Non-pigmented ciliary epithelial cell (primary cell): Measurements from ENCODE around the gene WDR82.

Source experiments
- DNase-seq: peaks from one replicate; pipeline ENCODE4 v3.0.0-alpha.2; 2010; ENCODE audit warnings: low read depth

The WDR82 gene

DNA sequence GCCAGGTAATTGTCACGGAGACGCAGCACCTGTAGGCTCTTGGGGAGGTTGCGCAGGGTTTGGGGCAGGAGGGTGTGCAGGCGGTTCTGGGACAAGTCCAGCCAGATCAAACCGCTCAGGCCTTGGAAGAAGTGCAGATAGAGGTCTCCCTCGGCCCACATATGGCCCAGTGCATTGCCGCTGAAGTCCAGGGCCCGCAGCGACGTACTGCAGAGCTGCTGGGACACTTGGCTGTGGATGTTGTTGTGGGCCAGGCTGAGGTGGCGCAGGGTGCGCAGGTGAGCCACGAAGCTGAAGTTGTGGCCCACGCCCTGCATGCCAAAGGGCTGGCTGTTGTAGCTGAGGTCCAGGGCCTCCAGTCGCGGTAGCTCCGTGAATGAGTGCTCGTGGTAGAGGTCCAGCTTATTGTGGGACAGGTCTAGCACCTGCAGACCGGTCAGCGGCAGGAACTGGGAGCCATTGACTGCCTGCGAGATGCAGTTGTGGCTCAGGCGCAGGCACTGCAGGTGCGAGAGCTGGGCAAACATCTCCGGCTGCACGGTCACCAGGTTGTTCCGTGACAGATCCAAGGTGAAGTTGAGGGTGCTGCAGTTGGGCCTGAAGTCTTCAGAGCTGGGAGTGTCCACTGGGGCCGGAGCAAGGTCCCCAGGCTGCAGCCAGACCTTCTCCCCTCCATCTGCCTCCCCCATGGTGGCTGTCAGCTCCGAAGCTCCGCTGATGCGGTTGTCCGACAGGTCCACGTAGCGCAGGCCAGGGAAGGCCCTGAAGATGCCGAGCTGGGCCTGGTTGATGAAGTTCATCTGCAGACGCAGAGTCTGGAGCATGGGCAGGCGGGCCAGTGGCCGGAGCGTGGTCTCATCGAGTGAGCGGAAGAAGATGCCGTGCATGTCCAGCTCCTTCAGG lies 55.9 kb downstream of the WDR82 start:
- no peak for DNase-seq

GRCh38 chr3:52221563-52222318 lies 56.7 kb downstream of the WDR82 start:
- DNase-seq, result no peak

DNA sequence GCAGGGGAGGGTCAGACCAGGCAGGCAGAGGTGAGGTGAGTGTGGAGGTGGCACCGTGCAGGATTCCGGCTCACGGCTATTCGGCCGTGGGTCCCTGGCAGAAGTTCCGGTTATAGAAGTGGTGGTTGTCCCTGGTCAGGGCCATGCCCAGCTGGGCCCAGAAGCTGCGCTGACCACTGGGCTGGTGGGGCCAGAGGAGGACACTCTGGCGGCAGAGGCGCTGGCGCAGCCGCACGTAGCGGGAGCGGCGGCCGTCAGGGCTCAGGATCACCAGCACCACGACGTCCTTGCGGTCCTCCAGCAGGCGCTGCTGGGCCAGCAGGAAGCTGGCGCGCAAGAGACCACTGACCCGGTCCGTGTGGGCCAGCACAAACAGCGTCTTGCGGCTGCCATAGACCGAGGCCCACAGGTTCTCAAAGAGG lies 57.3 kb downstream of the WDR82 start:
- DNase-seq, result no peak

- no peak for DNase-seq
These were observed 57.9 kb downstream of the WDR82 start for GRCh38 chr3:52220380-52221026.

GRCh38 chr3:52218937-52219650 lies 59.4 kb downstream of the WDR82 start:
- no peak for DNase-seq

DNA sequence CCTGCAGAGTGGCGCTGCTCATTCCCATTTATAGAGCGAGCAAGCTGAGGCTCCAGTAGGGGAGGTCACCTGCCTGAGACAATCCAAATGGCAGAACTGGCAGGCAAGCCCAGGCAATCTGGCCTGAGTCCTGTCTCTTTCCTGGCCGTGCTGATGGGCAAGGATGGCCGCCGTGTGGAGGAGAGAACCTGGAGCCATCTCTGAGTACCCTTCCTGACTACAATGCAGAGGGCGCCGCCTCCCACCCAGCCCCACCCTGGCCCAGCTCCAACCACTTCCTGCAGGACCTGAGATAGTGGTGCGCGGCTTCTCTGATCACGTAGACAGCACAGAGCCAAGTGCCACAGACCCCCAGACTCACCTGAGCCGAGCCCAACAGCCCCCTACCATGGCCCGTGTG lies 60.0 kb downstream of the WDR82 start:
- DNase-seq, result no peak

- no peak for DNase-seq
These were observed 60.4 kb downstream of the WDR82 start for GRCh38 chr3:52218026-52218425.

DNA sequence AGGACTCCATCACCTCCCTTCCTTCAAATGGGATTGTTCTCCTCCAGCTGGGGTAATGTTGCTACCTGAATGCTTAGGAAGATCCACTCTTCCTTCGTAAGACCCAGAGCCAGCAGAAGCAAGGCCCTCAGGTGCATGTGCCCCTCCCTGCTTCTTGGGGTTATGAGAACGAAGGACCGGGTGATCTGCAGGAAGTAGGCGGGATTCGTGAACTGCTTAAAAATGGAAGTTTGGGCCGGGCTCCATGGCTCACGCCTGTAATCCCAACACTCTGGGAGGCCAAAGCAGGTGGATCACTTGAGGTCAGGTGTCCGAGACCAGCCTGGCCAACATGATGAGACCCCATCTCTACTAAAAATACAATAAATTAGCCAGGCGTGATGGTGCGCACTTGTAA lies 61.0 kb downstream of the WDR82 start:
- no peak for DNase-seq

DNA sequence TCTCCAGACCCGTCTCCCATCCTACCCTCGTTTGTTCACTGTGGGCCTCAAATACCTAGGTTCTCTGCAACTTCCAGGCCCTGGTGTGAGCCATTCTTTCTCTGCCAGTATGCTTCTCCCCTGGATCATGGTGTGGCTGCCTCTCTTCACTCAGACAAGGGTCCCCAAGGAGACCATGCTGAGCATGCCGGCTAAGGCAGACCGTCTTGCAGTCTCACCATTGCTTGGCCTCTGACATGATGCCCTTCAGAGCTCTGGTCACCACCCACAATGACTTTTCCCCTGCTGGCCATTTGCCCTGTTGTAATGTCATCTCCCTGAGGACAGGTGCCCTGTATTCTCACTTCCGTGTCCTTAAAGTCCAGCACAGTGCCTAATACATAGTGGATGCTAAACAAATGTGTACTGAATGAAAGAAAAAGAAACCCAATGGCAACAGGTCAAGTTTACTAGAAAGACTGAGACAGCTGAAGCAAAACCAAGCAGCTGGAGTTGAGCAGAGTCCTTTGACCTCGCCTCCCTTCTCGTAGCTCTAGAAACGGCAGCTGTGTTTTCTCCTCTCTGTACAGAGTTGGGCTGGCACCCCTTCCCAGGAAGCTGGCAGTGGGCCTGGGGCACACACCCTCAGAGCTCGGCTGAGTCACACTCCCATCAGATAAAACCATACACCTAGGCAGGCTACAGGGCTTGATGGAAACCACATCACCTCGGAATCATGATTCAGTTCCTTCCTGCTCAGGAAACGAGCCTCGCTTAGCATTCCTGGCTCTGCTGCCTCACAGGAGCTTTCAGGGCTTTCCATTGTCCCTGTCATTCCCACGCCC lies 61.7 kb downstream of the WDR82 start:
- peak; percentile 49 for DNase-seq

DNA sequence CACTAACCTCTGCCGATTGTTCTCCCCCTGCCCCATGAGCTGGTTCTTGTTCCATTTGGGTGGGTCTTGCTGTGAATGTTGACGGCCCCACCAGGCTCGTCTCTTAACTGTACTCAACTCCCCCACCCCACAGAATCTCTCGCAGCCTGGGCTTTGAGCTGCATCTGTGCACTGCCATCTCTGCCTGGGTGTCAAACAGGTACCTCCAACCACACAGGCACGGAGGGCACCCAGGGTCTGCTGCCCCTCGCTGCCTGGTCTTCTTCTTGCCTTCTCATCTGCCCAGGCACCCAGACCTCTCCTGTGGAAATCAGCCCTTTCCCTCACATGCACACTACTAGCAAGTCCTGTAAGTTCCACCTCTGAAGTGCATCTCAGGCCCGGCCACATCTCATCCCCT lies 63.1 kb downstream of the WDR82 start:
- no peak for DNase-seq

DNA sequence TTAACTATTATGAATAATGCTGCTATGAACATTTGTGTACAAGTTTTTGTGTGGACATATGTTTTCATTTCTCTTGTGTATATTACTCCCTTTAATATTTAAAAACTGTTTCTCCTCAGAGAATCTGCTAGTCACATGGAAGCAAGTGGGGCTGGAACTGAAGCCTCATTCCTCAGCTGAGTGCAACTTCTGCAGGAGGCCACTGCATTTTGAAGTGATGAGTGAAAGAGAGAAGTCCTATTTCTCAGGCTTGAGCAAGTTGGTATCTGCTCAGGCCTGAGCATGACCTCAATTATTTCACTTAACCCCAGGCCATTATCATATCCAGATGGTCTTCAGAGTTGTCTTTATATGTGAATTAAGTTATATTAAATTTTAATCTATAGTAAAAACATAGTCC lies 64.5 kb downstream of the WDR82 start:
- no peak for DNase-seq

DNA sequence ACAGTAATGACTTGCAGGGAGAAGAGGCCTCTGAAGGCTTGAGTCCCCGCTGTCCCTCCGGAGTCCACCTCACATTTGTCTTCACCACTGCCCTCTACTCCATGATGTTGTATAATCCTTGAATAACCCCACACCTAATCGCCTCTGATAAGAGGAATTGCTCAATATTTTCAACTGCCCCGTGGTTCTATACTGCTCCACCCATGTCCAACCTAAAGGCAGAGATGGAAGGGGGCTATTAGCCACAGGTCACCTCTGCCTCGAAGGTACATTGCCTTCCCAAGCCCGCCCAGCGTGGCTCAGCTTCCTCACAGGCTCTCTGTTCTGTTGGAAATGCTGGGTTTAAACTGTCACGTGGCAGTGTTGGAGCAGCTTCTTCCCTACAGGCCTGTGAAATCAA lies 65.4 kb downstream of the WDR82 start:
- DNase-seq, result no peak

- DNase-seq, result no peak
These were observed 67.1 kb downstream of the WDR82 start for GRCh38 chr3:52211268-52211891.

DNA sequence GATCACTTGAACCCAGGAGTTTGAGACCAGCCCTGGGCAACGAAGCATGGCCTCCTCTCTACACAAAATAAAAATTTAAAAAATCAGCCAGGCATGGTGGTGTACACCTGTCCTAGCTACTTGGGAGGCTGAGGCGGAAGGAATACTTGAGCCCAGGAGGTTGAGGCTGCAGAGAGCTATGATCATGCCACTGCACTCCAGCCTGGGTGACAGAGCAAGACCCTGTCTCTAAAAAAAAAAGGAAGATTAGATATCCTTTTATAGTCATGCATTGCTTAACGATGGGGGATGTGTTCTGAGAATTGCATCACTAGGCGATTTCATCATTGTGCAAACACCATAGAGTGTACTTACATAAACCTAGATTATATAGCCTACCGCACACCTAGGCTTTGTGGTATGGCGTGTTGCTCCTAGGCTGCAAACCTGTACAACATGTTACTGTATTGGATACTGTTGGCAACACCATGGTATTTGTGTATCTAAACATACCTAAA lies 67.9 kb downstream of the WDR82 start:
- no peak for DNase-seq

GRCh38 chr3:52210037-52210436 lies 68.4 kb downstream of the WDR82 start:
- DNase-seq, result no peak

GRCh38 chr3:52208556-52208955 lies 69.9 kb downstream of the WDR82 start:
- DNase-seq, result no peak

DNA sequence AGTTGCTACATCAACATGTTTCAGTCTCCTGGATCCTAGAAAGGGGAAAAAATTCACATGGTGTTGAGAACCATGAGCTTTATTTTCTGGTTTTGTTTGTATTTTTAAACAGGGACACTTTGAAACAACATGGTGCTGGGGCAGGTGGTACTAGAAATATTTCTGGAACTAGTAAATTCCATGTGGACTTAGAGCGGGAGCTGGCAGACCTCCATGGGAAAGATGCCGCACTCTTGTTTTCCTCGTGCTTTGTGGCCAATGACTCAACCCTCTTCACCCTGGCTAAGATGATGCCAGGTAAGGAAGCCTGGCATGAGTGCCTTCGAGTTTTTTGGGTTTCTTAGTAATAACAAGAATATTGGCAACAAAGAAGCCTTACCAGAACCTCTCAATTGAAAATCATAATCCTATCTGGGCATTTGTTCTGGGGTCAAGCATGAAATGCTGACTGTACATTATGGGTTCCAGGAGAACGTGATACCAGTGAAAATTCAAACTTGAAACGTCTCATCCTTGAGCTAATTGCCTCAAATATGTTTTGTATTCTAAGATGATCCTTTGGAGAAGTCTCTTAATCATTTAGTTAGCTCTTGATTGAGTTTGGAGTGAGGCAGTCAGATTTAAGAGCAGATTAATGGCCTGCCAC lies 72.6 kb downstream of the WDR82 start:
- DNase-seq, result no peak
